NOMO-1 treated with DMSO at 0.1 percent for 48 hours (cell line): ENCODE data around the gene RNF126.
A peak's percentile ranks its signal among the peaks of the same experiment; 100 is the strongest.
"Not testable (repeated sequence)": the region's sequence is repeated elsewhere in the genome, so short reads cannot be mapped to it uniquely, and the experiment has no call there.

Source experiments
- DNase-seq: peaks from one replicate; lab custom pipeline; 2025; ENCODE audit not compliant: unreplicated experiment; lab: John Stamatoyannopoulos, UW

Gene RNF126

DNA sequence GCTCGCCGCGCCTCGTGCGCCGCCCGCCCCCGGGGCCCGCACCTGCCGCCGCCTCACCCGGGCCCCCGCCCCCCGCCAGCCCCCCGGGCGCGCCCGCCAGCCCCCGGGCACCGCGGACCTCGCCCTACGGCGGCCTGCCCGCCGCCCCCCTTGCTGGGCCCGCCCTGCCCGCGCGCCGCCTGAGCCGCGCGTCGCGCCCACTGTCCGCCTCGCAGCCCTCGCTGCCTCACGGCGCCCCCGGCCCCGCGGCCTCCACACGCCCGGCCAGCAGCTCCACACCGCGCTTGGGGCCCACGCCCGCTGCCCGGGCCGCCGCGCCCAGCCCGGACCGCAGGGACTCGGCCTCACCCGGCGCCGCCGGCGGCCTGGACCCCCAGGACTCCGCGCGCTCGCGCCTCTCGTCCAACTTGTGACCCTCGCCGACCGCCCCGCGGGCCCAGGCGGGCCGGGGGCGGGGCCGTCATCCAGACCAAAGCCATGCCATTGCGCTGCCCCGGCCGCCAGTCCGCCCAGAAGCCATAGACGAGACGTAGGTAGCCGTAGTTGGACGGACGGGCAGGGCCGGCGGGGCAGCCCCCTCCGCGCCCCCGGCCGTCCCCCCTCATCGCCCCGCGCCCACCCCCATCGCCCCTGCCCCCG is 46.8 kb downstream of the RNF126 start:
- DNase-seq, result no peak

DNA sequence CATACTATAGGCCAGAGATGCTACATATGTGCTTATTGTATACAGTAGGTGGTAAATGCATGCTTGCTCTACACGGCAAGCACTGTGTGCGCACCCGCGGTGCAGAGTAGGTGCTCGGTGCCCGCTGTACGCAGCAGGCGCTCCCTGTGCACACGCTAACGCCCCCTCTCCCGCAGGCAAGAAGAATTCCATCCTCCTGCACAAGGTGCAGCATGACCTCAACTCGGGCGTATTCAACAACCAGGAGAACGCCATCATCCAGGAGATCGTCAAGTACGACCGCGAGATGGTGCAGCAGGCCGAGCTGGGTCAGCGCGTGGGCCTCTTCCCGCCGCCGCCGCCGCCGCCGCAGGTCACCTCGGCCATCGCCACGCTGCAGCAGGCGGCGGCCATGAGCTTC is 47.4 kb downstream of the RNF126 start:
- no peak for DNase-seq

DNA sequence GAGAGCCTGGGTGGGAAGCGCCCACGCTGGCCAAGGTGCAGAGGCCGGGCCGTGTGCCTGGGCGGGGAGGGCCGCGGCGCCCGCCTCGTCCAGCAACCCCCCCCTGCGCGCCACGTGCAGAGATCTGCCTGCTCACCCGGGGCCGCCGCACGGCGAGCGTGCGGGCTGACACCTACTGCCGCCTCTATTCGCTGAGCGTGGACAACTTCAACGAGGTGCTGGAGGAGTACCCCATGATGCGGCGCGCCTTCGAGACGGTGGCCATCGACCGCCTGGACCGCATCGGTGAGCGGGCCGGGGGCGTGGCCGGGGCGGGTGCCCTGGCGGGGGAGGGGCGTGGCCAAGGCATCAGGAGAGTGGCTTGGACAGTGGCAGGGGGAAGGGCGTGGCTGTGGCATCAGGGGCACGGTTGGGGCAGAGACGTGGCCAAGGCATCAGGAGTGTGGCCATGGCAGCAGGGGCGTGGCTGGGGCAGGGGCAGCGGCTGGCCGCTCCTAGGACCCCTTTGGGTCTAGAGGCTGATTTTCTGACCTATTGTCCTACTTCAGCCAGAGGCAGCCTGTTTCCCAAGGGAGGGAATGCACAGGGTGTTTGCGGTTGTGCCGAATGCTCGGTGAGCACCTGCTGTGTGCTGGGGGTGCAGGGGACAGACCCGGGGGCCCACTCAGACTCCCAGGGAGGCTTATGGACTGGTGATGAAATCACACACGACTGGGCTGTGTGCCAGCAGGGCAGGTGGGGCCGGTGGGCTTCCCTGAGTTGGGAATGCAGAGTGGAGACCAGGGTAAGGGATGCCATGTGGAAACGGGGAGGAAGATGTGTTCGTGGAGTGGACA is 49.1 kb downstream of the RNF126 start:
- no peak for DNase-seq

DNA sequence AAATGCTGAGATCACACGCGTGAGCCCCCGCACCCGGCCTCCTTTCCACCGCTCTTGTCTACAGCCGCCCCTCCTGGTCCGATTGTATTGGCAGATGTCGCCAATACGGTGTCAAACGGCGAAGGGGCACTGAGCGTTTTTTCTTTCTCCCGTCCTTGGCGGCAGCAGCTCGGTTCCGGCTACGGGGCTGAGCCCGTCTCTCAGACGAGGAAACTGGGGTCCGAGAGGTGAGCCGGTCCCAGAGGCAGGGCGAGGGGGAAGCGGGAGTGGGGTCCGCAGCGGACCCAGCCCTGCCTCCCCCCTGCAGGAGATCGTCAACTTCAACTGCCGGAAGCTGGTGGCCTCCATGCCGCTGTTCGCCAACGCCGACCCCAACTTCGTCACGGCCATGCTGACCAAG is 50.1 kb downstream of the RNF126 start:
- no peak for DNase-seq

DNA sequence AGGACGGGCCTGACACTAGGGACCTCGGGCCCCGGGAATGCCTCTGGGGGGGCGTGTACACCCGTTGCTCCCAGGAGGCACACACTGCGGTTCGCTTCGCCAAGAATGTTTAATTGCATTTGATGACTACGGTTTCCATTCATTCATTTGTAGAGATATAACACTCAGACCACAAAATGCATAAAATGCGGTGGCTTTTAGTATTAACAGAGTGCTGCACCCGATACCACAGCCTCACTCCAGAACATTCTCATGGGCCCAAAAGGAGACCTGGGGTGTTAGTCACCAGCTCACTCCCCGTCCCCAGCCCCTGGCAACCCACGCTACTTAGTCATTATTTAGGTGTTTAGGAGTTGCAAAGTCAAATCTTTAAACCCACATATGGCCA is 51.5 kb downstream of the RNF126 start:
- no peak for DNase-seq

DNA sequence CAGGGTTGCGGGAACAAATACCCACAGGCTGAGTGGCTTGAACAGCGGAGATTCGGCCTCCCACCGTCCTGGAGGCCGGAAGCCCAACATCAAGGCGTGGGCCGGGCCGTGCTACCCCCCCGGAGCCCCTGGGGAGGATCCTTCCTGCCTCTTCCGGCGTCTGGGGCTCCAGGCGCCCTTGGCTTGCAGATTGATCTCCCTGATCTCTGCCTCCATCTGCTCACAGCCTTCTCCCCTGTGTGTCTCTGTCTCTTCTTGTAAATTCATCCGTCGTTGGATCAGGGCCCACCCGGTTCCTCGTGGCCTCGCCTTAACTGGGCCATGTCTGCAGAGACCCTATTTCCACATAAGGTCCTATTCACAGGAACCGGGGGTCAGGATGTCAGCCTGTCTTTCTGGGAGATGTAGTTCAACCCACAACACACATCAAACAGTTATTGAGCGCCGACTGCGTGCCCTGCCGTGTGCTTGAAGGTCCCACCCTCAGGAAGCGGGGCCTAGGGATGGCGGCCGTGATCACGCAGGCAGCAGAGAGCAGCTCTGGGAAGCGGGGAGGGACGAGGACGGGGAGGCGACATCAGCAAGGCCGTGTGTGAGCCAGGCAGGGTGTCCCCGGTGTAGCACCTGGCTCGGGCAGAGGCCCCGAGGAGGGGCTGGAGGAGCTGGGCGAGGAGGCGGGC is 52.1 kb downstream of the RNF126 start:
- no peak for DNase-seq

DNA sequence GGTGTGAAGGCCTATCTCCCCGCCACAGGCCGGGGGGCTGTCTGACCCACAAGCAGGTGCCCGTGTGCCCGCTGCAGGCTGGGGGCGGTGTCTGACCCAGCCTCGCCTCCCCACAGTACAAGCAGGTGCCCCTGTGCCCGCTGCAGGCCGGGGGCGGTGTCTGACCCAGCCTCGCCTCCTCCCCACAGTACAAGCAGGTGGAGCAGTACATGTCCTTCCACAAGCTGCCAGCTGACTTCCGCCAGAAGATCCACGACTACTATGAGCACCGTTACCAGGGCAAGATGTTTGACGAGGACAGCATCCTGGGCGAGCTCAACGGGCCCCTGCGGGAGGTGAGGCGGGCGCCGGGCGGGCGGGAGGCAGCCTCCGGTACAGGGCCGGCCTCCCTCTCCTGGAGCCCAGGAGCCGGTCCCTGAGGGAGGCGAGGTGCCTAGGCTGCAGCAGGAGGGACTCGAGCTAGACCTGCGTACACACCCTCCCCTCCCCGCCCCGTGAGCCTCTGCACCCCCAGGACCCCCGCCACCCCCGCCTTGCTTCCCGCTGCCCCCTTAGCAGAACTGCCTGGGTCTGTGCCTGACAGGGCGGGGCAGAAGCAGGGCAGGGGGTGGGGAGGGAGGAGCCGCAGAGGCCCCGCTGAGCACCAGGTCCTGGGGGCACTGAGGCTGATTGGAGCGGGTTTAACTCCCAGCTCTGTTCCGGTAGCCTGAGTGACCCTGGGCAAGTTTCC is 52.8 kb downstream of the RNF126 start:
- no peak for DNase-seq

DNA sequence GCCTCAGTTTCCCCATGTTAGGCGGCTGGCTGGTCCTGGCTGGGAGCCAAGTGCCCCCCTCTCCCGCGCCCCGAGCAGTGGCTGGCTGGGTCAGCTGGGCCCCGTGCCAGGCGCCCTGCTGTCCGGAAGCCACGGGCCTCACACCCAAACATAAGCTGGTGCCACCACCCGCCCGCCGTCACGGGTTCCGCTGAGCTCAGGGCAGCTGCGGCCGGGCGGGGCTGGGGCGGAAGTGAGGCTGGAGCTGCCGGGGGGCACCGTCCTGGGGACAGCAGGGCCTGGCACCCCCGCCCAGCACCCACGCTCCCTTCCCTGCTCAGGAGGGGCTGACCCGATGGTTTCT is 54.0 kb downstream of the RNF126 start:
- DNase-seq, result peak; percentile 31

DNA sequence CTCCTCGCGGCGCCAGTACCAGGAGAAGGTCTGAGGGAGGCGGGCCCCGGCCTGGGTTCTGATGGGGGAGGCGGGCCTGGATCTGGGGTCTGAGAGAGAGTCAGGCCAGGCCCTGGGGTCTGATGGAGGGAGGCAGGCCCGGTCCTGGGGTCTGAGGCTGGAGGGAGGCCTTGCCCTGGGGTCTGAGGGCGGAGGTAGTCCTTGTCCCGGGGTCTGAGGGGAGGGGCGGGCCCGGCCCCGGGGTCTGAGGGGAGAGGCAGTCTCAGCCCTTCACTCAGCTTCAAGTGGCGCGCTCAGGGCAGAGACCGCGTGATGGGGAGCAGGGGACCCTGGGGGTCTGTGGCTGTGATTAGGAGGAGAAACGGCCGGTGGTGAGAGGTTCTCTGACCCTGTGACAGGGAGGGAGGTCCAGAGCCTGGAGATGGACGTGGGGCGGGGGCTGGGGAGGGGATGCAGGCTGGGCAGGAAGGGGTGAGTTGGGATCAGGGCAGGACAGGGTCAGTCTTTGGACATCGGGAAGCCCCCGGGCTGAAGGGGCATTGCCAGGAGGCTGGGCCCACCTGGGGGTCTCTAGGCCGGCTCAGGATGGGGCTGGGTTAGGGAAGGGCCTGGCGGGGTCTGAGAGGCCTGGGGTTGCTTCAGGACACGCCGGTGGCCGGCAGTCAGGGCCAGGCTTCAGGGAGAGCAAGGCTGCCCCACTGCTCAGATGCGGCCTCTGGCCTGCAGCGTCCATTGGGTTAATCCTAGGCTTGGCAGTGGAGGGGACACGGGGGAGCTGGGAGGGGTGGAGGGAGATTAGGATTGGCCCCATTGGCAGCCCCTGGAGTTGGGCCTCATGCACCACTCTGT is 54.6 kb downstream of the RNF126 start:
- DNase-seq, result no peak

DNA sequence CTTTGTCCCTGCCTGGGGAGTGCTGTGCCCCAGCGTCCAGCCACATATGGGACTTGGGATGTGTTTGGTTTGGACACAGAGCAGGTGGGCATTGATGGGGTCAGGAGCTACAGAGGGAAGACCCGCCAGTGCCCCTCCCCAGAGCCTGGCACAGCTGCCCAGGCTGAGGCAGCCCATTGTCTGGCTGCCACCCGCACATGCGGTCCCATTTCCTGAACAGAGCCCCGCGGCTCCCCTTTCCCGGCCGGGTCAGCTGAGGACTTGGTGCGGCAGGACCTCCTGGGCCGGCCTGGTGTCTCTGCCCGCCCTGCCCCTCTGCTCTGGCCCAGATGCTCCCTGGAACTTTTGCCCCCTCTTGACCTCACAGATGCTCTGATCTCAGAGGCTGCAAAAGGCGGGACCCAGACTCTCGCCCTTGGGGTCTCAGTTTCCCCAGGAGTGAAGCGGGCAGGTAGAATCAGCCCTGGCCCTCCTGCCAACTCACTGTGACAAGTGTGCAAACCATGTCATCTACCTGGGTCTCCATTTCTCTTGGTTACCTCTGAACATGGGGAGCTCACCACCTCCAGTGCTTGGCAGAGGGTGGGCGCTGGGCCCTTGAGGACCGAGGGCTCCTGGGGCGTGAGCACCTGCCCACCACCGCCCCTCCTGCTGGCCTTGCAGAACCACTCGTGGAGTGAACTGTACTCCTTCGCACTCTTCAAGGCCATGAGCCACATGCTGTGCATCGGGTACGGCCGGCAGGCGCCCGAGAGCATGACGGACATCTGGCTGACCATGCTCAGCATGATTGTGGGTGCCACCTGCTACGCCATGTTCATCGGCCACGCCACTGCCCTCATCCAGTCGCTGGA is 55.5 kb downstream of the RNF126 start:
- no peak for DNase-seq

DNA sequence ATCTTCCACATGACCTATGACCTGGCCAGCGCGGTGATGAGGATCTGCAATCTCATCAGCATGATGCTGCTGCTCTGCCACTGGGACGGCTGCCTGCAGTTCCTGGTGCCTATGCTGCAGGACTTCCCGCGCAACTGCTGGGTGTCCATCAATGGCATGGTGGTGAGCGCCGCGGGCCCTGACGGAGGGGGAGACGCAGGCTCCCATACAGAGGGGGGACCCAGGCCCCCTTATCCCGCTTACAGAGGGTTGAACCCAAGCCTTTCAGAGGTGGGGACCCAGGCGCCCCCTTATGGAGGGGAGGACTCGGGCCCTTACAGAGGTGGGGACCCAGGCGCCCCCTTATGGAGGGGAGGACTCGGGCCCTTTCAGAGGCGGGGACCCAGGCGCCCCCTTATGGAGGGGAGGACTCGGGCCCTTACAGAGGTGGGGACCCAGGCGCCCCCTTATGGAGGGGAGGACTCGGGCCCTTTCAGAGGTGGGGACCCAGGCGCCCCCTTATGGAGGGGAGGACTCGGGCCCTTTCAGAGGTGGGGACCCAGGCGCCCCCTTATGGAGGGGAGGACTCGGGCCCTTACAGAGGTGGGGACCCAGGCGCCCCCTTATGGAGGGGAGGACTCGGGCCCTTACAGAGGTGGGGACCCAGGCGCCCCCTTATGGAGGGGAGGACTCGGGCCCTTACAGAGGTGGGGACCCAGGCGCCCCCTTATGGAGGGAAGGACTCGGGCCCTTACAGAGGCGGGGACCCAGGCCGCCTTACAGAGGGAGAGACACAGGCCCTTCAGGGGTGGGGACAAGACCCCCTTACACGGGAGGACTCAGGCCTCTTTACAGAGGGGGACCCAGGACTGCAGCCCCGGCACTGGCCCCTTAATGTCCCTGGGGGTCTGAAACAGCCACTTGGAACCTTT is 57.7 kb downstream of the RNF126 start:
- not testable (repeated sequence) for DNase-seq

DNA sequence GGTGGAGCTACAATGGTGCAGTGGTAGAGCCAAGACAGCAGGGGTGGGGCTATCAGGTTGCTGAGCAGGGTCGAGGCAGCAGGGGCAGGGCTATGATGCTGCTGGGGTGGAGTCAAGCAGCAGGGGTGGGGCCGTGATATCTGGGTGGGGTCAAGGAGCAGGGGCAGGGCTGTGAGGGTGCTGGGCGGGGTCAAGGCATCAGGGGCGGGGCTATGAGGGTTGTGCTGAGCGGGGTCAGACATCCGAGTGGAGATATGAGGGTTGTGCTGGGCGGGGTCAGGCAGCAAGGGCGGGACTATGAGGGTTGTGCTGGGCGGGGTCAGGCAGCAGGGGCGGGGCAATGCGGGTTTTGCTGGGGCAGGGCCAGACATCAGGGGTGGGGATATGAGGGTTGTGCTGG is 58.7 kb downstream of the RNF126 start:
- no peak for DNase-seq

DNA sequence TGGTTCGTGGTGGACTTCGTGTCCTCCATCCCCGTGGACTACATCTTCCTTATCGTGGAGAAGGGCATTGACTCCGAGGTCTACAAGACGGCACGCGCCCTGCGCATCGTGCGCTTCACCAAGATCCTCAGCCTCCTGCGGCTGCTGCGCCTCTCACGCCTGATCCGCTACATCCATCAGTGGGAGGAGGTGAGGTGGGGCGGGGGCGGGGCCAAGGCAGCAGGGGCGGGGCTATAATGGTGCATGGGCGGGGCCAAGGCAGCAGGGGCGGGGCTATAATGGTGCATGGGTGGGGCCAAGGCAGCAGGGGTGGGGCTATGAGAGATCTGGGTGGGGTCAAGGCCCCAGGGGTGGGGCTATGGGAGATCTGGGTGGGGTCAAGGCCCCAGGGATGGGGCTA is 59.2 kb downstream of the RNF126 start:
- DNase-seq, result not testable (repeated sequence)

DNA sequence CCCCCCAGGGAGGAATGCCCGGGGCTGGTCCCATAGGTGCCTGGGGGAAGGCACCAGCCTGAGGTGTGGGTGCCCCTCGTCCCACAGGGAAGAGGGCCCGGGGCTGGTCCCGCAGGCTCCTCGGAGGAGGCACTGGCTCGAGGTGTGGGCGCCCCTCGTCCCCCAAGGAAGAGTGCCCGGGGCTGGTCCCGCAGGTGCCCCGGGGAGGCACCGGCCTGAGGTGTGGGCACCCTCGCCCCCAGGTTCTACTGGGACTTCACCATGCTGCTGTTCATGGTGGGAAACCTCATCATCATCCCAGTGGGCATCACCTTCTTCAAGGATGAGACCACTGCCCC is 59.7 kb downstream of the RNF126 start:
- not testable (repeated sequence) for DNase-seq

DNA sequence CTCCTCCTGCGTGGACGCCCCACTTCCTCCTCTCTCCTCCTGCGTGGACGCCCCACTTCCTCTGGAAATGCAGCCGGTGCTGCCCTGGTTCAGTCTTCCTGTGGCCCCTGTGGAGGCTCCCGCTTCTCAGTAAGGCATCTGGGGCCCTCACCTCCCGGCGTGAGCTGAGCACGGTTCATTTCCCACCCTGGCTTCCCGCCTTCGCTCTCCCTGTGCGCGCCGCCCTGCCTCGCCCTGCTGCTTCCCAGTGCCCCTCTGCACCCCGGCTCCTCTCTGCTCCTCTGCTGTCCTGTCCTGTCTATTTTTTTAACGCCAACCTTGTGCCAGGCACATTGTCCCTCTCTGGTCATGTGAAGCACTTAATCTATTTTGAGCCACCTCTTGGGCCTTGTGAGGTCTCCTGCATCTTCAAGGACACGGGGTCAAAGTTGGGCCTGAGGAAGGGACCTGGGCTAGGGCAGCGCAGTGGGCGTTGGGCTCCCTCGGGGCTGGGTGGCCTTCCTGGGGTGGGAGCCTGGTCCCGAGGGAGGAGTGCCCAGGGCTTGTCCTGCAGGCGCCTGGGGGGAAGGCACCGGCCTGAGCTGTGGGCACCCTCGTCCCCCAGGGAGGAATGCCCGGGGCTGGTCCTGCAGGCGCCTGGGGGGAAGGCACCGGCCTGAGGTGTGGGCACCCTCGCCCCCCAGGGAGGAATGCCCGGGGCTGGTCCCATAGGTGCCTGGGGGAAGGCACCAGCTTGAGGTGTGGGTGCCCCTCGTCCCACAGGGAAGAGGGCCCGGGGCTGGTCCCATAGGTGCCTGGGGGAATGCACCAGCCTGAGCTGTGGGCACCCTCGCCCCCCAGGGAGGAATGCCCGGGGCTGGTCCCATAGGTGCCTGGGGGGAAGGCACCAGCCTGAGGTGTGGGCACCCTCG is 60.4 kb downstream of the RNF126 start:
- no peak for DNase-seq

DNA sequence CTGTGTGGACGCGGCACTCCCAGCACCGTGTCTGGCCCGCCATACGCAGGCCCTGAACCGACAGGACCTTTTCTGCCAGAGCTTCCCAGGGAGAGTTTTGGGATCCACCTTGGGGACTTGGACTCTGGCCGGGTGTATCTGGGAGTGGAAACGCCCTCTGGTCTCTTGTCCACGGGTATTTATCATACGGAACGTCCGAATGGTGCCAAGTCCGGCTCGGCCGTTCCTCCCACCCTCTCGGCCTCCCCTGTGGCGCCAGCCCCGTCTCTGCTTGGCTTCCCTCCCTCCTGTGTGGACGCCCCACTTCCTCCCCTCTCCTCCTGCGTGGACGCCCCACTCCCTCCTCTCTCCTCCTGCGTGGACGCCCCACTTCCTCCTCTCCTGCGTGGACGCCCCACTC is 61.2 kb downstream of the RNF126 start:
- no peak for DNase-seq

DNA sequence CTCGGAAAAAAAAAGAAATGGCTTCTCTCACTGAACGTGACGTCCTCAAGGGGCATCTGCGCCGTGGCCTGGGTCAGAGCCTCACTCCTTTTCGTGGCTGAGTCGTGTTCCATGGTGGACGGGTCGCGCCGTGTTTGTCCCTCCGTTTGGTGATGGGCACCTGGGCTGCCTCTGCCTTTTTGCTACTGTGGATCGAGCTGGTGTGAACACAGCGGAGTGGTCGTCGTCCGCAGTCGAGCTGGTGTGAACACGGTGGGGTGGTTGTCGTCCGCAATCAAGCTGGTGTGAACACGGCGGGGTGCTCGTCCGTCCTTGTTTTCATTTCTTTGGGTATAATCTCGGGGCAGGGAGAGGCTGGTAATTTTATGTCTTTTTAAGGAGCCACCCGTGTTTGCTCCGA is 61.7 kb downstream of the RNF126 start:
- DNase-seq, result no peak
